ENCODE measurements around the gene UNC13C.
A peak's percentile ranks its signal among the peaks of the same experiment; 100 is the strongest.

UNC13C gene

DNA sequence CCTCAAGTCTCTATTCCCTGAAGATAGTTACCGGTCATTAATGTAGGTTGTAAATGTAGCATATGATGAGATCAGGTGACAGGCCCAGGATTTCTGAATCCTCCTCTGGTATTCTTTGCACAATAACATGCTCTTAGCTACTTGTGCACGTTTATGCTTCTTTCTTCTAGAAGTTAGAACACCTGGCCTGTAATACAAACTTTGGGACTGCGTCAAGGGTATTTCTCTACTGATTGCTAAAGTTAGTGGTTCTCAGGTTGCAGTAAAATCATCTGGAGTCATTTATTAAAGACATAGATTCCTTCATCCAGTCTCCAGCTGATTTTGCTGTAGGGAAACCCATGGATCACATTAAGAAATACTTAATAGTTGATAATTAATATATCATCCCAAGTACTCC is 48.0 kb downstream of the UNC13C start:
- no peak for DNase-seq

GRCh38 chr15:54026891-54027290 is 48.6 kb downstream of the UNC13C start:
- no peak for DNase-seq

DNA sequence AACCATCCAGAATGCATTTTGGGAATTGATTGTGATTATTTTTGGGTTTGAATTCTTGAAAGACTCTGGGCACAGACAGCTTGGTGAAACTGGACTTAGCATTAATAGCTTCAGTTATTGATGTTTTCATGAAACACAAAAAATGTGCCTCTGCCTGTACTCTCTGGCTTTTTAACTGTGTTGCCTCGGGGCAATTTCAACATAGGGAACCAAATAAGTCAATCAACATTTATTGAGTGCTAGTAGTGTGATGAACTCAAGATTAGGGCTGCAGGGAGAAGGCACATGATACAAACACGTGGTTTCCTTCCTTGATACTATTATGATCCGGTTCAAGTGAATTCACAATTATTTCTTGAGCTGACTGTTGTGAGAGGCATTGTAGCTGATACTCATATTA is 50.8 kb downstream of the UNC13C start:
- no peak for DNase-seq

DNA sequence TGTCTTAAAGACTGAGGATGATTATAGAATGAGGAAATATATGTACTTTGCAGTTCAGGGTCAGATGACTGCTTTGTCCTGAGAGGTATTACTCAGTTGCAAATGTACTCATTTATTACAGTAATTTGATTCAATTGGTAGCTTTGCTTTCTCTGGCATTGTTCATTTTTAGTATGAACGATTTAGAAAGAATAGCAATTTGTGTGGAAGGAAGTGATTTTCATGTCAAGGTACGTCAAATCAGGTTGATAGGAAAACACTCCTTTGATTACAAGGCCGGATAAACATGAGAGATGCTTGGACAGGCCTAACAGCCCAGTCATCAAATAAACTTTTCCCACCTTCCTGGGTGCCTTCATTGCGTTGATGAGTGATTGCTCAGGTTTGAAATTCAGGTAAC is 53.8 kb downstream of the UNC13C start:
- no peak for DNase-seq

GRCh38 chr15:54033356-54033860 is 55.2 kb downstream of the UNC13C start:
- DNase-seq, result no peak

- no peak for DNase-seq
Observed at GRCh38 chr15:54033869-54034458, 55.7 kb downstream of the UNC13C start.

DNA sequence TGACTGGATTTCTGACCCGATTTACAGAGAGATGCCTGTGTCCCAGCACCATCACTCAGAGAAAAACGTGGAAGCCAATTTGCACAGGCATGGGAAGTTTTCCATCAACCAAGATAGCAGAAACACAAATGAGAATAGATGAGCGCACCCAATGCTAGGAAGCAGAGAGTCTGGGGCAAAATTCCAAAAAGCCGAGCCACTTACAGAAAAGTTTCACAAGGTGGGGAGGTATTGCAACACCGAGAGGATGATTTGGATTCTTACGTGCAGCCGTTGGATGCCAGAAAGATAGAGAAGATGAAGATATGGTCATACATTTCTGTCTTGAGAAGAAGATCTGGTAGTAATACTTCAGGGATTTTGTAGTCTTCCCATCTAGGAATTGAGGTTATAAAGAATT is 57.4 kb downstream of the UNC13C start:
- no peak for DNase-seq

DNA sequence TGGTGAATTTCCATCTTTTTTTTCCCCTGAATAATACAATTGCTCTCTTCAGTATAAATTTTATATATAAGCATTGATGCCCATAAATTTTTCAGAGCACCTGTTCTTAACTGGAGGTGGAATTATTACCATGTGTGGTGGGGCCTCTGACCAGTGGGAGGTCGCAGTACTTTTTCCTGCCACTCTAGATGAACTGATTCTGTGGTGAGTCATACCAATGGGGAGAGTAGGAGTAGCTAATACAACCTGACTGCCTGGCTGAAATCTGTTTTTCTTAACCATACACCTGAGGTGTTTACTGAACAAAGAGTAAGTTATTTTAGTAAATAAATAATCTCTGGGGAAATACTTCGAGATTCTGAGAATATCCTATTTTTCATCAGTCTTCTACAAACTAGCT is 67.2 kb downstream of the UNC13C start:
- DNase-seq, result no peak

DNA sequence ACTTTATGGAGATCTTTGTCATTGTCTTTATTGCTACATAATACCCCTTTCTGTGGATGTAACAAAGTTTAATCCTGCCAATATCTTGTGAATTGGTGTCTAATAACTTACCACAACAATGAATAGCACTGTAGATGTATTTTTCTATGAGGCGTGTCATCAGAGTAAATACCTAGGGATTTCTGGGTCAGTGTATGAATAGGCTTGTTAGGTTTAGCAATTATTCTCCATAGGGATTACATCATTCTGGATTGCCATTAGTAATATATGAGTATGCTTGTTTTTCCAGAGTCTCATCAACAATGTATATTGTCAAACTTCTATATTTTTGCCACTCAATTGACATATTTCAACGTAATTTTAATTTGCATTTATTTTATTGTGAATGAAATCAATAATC is 67.9 kb downstream of the UNC13C start:
- DNase-seq, result no peak

- DNase-seq, result no peak
Observed at GRCh38 chr15:54064365-54064764, 86.1 kb downstream of the UNC13C start.

- DNase-seq, result no peak
Observed at GRCh38 chr15:54066403-54066802, 88.2 kb downstream of the UNC13C start.

DNA sequence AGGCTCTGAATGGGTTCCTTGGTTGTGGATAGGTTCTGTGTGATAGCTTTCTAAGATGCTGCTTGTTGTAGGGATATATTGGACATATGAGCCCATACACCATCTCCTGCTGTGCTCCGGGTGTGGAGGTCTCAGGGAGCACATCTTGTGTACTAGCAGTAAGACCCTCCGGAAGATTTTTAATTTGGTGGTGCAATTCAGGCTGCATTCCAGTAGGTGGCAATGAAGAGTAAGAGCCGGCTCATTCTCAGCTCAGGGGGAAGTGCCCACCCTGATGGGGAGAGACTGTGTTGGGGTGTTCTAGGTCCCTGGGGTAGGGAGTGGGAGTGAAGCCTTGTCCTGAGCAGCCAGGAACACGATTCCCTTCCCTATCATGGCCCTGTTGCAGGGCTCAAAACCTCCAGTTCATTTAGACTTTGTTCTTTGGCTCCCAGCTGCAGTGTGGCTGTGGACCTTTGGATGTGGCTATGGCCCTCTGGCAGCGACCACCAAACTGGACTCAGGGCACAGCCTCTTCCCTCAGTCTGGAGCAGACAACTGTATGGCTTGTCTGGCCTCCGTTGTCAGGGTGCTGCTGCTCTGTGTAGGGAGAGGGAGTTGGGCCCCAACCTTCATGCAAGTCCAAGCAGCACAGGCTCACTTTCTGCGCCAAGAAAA is 104.7 kb downstream of the UNC13C start:
- peak in 1 of 2 experiments; percentile 21 for DNase-seq

DNA sequence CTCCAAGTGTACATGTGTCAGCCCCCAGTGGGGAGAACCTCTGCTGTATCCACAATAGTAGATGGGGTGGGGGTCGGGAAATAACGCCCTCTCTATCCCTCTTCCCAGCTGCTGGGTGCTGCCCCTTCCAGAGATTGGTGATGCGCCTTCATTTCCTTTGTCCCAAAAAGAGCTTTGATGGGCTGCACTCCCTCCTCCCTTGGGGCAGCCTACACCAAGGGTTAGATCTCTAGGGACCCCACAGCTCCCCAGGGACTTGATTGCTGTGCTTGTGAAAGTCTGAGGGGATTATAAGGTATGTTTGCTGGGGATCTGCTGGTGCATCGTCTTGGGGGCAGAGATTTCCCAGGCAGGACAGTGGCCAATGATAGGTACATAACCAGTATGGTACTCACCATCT is 105.3 kb downstream of the UNC13C start:
- DNase-seq, result no peak

GRCh38 chr15:54083991-54084390 is 105.8 kb downstream of the UNC13C start:
- no peak for DNase-seq

GRCh38 chr15:54088837-54089236 is 110.6 kb downstream of the UNC13C start:
- DNase-seq, result no peak

GRCh38 chr15:54089776-54090175 is 111.5 kb downstream of the UNC13C start:
- no peak for DNase-seq

DNA sequence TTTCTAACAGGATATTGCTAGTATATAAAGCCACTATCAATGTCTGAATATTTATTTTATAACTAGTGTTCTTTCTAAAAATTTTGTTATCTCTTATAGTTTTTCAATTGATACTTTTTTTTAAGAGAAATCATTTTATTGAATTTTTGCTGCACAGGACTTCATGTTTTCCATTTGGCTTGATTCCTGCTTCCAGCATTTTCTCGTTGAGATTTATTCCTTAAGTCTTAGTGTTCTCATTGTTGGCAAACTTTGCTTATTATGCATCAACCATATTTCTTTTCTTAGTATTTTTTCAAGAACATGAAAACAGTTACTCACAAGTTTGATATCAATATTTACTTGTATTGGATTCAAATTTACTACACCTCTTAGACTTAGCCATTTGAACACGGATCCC is 113.4 kb downstream of the UNC13C start:
- DNase-seq, result no peak

GRCh38 chr15:54094661-54095060 is 116.4 kb downstream of the UNC13C start:
- no peak for DNase-seq

DNA sequence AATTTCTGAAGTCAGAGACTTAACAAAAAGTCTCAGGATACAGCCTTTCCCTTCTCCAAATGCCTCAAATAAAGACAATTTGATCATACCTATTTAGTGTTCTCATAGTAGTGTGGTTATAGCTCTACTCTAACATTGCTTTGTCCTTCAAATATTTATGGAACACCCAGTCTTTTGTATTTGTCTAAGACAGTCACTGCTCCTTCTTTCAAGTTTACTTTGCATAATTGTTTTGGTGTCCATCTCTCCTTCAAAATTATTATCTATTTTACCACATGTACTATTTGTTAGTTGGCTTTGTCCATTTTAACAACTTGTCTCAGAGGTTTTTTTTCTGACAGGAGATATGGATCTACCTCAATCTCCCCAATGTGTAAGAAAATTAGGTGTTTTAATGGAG is 118.8 kb downstream of the UNC13C start:
- DNase-seq, result no peak

- no peak for DNase-seq
Observed at GRCh38 chr15:54099010-54099409, 120.8 kb downstream of the UNC13C start.

DNA sequence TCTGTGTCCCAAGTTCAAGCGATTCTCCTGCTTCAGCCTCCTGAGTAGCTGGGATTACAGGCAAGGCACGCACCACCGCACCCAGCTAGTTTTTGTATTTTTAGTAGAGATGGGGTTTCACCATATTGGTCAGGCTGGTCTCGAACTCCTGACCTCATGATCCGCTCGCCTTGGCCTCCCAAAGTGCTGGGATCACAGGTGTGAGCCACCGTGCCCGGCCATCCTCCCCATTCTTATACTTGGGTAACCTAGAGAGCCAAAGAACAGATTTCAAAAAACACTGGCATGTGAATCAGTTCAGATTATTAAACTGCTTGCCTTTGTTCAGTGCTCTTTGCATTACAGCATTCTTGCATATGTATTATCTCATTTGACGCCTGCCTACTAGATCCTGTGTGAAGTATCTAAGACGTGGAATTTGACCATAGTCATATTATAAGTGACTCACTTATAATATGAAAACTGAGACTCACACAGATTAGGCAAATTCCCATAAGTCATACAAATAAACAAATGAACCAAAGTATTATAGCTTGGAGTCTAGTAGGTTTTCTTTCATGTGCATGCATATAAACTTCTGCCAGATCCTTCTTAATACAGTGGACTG is 123.5 kb downstream of the UNC13C start:
- DNase-seq, result no peak

DNA sequence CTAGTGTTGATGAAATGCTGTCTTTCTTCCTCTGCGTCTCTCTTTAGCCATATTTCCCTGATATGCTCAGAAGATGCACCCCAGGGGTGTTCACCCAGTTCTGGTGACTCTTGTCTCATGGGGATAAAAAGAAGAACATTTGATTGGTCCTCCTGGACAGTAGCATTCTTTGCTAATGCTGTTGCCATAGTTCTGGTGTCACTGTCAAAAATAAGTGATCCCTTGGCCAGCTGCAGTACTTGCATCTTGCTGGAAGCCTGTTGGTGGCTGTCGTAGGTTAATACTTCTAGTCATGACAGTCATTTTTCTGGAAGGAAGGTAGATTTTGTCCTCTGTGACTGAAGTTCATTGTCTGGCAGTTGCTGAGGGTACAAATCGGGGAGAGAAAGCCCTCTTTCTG is 124.5 kb downstream of the UNC13C start:
- no peak for DNase-seq

- no peak for DNase-seq
Observed at GRCh38 chr15:54109014-54109413, 130.8 kb downstream of the UNC13C start.

DNA sequence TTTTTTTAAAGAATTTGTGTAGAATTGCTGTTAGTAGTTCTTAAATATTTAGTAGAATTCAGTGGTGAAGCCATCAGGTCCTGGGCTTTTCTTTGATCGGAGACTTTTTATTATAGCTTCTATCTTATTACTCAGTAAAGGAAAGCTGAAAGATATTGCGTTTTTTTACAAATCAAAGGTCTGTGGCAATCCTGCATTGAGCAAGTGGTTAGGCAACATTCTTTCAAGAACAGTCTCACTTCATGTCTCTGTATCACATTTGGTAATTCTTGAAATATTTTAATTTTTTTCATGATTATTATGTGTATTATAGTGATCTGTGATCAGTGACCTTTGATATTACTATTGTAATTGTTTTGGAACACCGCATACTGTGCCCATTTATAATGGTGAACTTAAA is 140.8 kb downstream of the UNC13C start:
- no peak for DNase-seq

Data from NCI-H446 (cell line).